NCI-H2171 (cell line): ENCODE measurements around the gene RPL11.
A peak's percentile ranks its signal among the peaks of the same experiment; 100 is the strongest.
"Not testable (repeated sequence)": the region's sequence is repeated elsewhere in the genome, so short reads cannot be mapped to it uniquely, and the experiment has no call there.

Experiments
- DNase-seq: peaks from one replicate; lab custom pipeline; 2025; lab: John Stamatoyannopoulos, UW

Gene RPL11

GRCh38 chr1:23691499-23692307 is at the start of gene RPL11:
TSS of gene RPL11 (plus strand) at chr1:23691806. CDS start at chr1:23691824, 18 bp downstream.
- peak; percentile 98 for DNase-seq

DNA sequence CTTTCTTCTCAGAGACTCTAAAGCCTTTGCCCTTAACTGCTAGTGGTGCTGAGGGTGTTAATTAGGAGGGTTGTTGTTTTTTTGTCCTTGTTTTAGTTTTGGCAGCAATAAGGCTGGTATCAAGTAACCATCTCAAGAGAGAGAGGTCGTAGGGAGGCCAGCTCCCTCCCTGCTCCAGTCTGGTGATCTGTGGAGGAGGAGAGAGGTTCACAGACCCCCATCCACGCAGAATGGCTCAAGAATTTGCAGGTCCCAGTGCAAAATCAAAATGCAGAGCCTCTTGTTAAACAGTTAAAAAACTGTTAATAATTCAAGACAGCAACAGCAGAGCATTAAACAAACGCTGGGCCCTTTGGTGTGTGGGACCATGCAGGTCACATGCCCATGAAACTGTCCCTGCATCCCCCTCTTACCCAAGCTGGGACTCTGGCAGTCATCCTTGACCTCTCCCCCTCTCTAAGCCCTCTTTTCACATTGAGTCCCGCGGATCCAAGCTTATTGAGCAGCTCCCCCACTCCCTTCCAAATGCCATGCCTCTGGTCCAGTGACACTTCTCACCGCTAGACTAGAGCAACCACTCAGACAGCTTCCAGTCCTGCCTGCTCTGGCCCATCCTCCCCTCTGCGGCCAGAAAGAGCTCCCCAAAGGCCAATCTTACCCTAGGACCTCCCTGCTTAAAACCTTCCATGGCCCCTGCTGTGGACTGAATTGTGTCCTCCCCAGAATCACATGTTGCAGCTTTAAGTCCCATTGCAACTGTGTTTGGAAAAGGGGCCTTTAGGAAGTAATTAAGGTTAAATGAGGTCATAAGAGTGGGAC is 47.7 kb upstream of the RPL11 start:
- DNase-seq, result peak; percentile 87

DNA sequence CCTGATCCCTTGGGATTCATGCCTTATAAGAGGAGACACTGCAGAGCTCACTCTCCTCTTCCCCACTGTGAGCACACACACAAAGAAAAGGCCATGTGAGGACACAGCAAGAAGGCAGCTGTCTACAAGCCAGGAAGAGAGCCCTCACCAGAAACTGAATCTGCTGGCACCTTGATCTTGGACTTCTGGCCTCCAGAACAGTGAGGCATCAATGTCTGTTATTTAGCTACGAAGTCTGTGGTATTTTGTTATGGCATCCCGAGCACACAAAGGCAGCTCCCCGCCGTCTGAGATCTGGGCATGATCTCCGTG is 47.1 kb upstream of the RPL11 start:
- DNase-seq, result peak; percentile 61

DNA sequence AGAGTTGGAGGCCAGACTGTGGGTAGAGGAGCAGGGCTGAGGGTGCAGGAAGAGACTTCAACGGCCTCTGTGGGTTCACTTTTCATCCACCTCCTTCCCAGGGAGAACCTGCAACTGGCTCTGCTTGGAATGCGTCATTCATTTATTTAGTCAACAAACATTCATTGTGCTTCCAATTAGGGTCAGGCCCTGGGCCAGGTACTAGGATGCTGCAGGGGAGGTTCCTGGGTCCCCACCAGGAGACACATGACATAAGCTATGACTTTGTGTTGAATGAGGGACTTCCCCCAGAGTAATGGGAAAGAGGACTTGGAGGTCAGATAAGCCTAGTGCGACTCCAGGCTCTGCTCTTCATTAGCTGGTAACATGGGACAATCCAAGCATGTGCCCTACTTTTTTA is 46.3 kb upstream of the RPL11 start:
- DNase-seq, result no peak

DNA sequence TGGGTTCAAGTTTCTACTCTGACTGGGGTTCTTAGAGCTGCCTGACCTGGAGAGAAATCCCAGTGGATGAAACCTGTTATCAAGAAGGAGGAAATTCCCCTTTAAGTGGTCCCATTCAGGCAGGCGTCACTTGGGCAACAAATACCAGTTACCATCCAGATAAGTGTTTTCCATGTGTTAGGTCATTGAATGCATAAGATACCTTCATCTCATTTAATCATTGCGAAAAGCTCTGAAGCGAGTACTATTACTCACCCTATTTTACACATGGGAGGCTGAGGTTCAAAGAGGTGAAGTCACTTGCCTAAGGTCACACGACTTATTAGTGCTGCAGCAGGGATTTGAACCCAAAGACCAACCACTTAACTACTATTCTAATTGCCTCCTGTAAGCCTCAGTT is 45.5 kb upstream of the RPL11 start:
- DNase-seq, result no peak

DNA sequence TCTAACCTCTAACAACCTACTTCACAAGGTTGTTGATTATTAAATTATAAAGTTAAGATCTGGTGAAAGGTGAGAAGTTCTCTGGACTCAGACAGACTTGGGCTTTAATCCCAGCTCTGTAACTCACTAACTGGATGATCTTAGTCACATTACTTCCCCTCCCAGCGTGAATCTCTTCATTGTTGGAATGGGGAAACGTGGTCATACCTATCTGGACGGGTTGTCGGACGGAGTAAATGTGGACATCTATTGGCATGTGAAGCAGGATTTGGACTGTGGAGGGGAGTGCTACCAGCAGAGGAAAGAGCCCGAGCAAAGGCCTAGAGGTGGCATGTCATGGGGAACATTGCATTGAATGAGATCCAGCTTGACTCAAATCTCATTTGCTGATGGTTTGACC is 45.1 kb upstream of the RPL11 start:
- no peak for DNase-seq

GRCh38 chr1:23648576-23648975 is 43.0 kb upstream of the RPL11 start:
- no peak for DNase-seq

- DNase-seq, result not testable (repeated sequence)
Observed at GRCh38 chr1:23649157-23649556, 42.4 kb upstream of the RPL11 start.

DNA sequence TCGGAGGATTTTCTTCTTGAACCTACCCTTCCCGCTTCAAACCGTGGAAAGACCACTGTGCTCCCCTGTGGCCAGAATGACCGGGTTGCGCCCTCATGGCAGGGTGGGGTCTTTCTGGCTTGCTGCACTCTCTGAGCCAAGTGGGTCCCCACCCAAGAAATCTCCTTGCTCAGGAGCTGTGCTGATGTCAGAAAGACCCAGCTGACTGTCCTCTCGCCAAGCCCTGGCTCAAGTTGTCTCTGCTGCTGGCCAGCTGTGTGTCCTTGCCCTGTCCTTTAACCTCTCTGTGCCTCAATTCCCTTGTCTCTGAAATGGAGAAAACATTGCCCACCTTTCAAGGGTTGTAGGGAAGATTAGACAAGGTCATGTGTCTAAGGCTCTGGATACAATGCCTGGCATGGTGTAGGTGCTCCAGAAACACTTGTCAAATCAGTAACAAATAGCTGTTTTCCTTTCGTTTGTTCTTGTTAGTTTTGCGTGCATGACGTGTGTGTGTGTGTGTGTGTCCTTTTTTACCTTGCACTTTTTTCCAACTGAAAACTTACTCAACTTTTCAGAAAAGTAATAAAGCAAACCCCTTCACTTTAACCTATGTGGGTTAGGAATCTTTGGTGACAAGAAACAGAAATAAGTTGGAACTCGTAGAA is 41.1 kb upstream of the RPL11 start:
- DNase-seq, result no peak

DNA sequence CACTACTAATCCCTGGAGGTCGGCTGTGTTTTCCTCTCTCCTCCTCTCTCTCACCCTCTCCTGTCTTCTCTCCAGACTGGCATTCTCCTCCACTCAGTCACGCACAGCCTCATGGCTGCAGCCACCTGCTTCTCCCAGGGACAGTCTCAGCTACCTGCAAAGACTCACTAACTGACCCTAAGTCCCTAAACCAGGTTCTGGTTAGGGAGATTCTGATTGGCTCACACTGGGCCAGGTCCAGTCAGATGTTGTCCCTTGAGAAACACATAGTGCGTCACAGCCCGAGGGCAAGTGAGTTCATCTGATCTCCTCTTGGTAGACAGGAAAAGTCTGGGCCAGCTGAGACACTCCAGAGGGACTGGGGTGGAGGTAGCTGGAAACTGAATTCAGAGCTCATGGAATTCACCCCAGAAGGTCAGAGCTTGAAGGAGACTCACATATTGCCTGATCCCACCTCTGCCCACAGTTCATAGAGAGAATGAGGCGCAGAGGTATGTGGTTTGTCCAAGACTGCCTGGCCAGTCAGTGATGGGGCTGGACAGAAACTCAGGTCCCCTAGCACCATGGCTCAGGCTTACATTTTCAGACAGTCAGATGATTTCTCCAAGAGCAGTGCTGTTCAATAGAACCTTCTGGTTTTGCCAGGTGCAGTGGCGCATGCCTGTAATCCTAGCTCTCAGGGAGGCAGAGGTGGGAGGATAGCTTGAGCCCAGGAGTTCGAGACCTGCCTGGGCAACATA is 40.4 kb upstream of the RPL11 start:
- no peak for DNase-seq

DNA sequence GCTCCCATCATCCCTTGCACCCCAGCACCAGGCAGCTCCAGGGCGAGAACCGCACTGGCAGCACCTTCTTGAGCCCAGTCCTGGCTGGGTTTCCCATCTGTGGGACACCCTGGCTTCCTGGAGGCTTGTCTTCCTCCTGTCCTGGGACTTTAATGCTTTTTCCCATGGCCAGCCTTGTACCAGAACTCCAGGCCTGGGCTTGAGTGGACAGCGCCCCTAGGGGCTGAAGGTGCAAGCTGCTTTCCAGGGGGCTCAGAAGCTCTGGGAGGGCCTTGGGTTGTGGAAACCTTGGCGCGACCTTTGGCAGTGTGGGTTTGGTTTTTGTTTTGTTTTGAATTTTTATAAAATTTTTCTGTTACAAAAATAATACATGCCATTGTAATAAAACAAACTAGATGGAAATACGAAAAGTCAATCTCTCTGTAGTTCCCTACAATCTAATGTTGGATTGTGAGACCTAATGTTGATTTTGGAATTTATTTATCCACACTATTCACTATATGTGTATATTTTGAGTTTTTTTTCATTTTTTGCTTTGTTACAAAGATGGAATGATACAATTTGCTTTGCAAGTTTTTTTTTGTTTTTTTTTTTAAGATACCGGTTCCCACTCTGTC is 33.8 kb upstream of the RPL11 start:
- DNase-seq, result no peak

DNA sequence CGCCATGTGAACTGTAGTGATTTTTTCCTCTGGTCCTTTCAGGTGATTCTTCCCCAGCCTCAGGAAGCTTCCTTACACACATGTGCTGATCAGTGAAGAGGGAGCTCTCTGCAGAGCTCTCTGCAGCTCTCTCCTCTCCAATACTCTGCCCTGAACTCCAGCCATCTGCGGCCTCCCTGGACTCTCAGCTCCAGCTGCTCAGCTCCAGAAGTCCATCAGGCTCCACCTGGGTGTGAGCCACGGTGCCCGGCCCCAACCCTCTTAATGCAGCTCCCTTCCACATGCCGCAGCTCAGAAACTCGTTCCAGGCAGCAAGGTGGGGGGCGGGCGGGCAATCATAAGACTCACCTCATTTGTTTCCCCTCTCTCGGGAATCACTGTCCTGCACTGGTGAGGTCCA is 30.9 kb upstream of the RPL11 start:
- no peak for DNase-seq

- DNase-seq, result peak; percentile 64
Observed at GRCh38 chr1:23661887-23662286, 29.7 kb upstream of the RPL11 start.

GRCh38 chr1:23664837-23665795 is 26.5 kb upstream of the RPL11 start:
- DNase-seq, result no peak

- DNase-seq, result no peak
Observed at GRCh38 chr1:23667411-23667810, 24.2 kb upstream of the RPL11 start.

DNA sequence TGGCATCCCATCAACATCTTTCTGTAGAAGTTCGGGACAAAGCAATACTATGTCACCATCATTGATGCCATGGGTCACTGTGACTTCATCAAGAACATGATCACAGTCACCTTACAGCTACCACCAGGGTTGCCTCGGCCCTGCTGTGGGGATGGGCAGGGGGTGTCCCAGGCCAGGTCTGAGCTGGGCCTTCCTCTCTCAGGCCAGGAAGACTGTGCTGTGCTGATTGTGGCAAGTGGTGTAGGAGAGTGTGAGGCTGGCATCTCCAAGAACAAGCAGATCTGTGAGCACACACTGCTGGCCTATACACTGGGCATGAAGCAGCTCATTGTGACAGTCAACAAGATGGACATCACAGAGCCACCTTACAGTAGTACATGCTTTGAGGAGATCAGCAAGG is 20.9 kb upstream of the RPL11 start:
- no peak for DNase-seq

- no peak for DNase-seq
Observed at GRCh38 chr1:23673086-23673813, 18.4 kb upstream of the RPL11 start.

- no peak for DNase-seq
Observed at GRCh38 chr1:23679815-23680214, 11.8 kb upstream of the RPL11 start.

GRCh38 chr1:23682946-23683345 is 8.7 kb upstream of the RPL11 start:
- DNase-seq, result no peak

GRCh38 chr1:23684415-23684814 is 7.2 kb upstream of the RPL11 start:
- no peak for DNase-seq
